Measurements from ENCODE around the gene TPX2. TPM values are rescaled to one million over a fixed set of nuclear protein-coding genes. Genes with fewer than 3 reads are reported as not detected.
"Not testable (repeated sequence)": the region's sequence is repeated elsewhere in the genome, so short reads cannot be mapped to it uniquely, and the experiment has no call there.

TPX2 gene
- total RNA-seq, 2 donors from 2014 or later, result 0.20 to 2.9 TPM

DNA sequence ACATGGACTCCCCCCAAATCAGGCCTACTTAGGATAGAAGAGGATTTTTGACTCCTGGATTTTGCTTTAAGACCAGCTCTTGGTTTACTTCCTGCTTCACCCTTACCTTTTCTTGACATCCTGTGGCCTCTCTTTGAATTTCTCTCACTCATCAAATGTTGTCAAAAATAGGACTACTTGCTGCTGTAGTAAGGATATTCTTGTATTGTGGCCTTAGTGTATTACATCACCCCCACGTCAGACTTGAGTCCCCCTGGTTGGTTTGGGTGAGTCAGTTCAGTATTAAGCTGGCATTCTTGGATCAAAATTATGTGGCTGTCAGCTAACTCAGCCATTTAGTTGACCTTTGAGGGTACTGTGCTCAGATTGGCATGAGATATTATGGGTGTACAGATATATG lies 1.1 kb downstream of the TPX2 start:
- no peaks in the 10 kb centered on the region for H3K27me3 ChIP-seq
- no peak for DNase-seq (ENCODE audit: low spot score)
- peak overlapping the region in 1 of 2 donors; percentile 3 for H3K4me3 ChIP-seq
- H3K9me3 ChIP-seq, result no peaks in the 10 kb centered on the region
- no peak overlapping the region for H3K27ac ChIP-seq
- H3K36me3 ChIP-seq, result no peaks in the 10 kb centered on the region
- H3K4me1 ChIP-seq, result peaks cover 0 to 11% of the 10 kb centered on the region in 2 donors
- TF ChIP-seq, protein P1, sequence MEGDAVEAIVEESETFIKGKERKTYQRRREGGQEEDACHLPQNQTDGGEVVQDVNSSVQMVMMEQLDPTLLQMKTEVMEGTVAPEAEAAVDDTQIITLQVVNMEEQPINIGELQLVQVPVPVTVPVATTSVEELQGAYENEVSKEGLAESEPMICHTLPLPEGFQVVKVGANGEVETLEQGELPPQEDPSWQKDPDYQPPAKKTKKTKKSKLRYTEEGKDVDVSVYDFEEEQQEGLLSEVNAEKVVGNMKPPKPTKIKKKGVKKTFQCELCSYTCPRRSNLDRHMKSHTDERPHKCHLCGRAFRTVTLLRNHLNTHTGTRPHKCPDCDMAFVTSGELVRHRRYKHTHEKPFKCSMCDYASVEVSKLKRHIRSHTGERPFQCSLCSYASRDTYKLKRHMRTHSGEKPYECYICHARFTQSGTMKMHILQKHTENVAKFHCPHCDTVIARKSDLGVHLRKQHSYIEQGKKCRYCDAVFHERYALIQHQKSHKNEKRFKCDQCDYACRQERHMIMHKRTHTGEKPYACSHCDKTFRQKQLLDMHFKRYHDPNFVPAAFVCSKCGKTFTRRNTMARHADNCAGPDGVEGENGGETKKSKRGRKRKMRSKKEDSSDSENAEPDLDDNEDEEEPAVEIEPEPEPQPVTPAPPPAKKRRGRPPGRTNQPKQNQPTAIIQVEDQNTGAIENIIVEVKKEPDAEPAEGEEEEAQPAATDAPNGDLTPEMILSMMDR (IDR thresholded peaks at IDR 0.05), result no peak

DNA sequence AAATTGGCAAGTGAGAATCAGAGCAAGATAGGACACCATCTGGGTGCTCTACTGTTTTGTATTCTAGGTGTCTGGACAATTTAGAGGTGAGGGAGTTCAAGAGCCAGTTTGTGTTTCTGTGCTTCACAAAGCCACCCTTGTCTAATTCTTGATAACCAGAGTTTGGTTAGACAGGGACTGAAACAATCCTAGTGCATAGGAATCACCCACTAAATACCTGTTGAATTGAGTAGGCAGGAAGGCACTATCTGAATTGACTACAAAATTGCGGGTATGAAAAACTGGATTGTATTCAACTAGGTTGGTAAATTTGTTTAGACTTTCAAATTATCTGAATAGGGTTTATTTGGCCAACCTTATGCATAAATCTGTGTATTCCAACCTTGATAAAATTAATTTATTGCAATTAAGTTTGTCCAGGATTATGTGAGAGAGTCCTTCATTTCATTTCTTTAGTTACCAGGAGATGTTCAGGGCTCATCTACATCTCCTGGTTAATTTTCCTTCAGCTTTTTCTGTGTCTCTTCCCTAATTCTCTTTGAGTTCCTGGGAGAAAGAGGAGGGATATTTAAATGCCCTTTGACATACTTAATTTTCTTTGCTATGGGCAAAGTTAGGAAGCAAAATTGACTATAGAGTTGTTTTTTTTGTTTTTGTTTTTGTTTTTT lies 1.7 kb downstream of the TPX2 start:
- no peak for DNase-seq (ENCODE audit: low spot score)
- H3K27ac ChIP-seq, result no peak overlapping the region
- no peaks in the 10 kb centered on the region for H3K36me3 ChIP-seq
- H3K9me3 ChIP-seq, result no peaks in the 10 kb centered on the region
- H3K4me3 ChIP-seq, result no peak overlapping the region
- peaks cover 0 to 11% of the 10 kb centered on the region in 2 donors for H3K4me1 ChIP-seq
- no peaks in the 10 kb centered on the region for H3K27me3 ChIP-seq
- TF ChIP-seq, protein P1 (IDR thresholded peaks at IDR 0.05), result no peak

DNA sequence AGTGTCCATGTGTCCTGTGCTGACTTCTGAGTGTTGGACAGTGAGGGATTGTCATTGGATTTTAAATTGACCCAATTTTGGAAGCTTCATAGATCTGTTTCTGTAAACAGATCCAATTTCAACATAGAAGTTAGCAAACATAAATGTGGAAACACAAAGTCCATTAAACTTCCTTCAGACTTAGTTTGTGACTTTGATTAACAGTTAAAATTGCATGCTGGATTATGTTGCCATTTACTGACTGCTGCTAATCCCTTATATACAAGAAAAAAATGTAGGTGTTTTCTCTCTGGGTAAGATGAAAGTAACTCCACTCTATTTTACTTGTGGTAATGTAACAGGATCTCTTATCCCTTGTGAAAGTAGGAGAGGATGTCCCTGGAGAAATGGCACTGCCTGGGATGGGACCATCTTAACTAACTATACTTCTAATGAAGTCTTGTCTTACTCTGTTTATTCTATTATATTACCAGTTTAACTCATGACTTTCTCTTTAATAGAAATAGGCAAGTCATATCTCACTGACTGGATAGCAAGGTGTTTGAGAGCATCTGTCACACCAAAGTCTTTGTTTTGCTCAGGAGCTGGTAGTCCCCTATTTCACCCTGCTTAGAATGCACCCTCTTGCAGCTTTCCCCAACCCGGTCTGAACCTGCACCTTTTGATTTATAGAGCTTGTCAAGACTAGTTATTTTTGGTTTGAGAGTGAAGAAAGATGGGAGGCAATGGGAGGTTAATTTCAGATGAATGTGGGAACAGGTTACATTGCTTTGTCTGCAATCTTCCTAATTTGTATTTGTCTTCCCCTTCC lies 7.2 kb downstream of the TPX2 start:
- H3K9me3 ChIP-seq, result no peaks in the 10 kb centered on the region
- H3K27me3 ChIP-seq, result no peaks in the 10 kb centered on the region
- TF ChIP-seq, protein P1 (IDR thresholded peaks at IDR 0.05), result no peak
- no peaks in the 10 kb centered on the region for H3K4me1 ChIP-seq
- no peak overlapping the region for H3K27ac ChIP-seq
- H3K4me3 ChIP-seq, result no peak overlapping the region
- no peaks in the 10 kb centered on the region for H3K36me3 ChIP-seq
- no peak for DNase-seq (ENCODE audit: low spot score)

DNA sequence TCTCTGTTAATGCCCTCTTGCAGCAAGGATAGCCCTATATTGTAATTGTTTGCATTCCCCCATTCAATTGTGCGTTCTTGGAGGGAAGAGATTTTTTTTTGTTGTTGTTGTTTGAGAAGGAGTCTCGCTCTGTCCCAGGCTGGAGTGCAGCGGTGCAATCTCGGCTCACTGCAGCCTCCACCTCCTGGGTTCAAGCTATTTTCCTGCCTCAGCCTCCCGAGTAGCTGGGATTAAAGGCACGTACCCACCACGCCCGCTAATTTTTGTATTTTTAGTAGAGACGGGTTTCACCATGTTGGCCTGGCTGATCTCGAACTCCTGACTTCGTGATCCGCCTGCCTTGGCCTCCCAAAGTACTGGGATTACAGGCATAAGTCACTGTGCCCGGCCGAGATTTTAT lies 7.9 kb downstream of the TPX2 start:
- not testable (repeated sequence) for H3K9me3 ChIP-seq, H3K27ac ChIP-seq, H3K4me3 ChIP-seq

DNA sequence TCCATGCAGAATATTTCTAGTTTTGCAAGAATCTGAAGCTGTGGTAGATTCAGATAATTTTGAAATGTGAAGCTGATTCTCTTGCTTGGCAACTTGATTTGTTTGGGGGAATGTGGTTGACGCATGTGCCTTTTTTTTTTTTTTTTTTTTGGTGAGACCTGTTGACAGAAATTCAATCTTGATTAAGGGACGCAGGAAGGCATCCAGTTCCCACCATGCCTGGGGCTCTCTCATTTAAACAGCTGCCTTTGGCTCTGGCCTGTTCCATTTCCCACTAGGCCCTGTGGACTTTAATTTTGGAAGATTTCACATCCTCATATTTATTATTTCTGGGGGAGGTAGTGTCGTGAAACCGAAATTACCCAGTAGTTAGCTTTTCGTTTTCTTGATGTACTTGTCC lies 8.6 kb downstream of the TPX2 start:
- H3K27ac ChIP-seq, result no peak overlapping the region
- H3K27me3 ChIP-seq, result no peaks in the 10 kb centered on the region
- no peaks in the 10 kb centered on the region for H3K4me1 ChIP-seq
- no peak overlapping the region for H3K4me3 ChIP-seq
- H3K36me3 ChIP-seq, result no peaks in the 10 kb centered on the region
- H3K9me3 ChIP-seq, result no peaks in the 10 kb centered on the region
- TF ChIP-seq, protein P1 (IDR thresholded peaks at IDR 0.05), result no peak
- DNase-seq (ENCODE audit: low spot score), result no peak

More for the DNA sequence above, 7.9 kb downstream of the TPX2 start:
- H3K4me1 ChIP-seq; H3K27me3 ChIP-seq; DNase-seq (ENCODE audit: low spot score); H3K36me3 ChIP-seq: not testable (repeated sequence)

DNA sequence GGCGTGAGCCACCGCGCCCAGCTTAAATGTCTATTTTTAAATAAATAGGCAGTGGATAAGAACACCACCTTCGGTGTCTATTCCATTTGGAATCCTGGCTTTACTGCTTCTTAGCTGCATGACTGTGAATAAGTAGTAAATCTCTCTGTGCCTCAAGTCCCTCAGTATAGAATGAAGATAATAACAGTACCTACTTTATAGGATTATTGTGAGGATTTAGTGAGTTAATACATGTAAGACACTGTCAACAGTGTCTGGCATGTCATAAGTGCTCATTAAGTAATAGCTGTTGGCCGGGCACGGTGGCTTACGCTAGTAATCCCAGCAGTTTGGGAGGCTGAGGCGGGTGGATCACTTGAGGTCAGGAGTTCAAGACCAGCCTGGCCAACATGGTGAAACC lies 10.1 kb downstream of the TPX2 start:
- Histone ChIP-seq H3K27ac (no peak overlapping the region), H3K9me3 (no peaks in the 10 kb centered on the region), H3K4me1 (no peaks in the 10 kb centered on the region), H3K4me3 (no peak overlapping the region), H3K36me3 (no peaks in the 10 kb centered on the region), H3K27me3 (no peaks in the 10 kb centered on the region)
- DNase-seq (ENCODE audit: low spot score), result no peak
- TF ChIP-seq, protein P1 (IDR thresholded peaks at IDR 0.05), result no peak

All from right atrium auricular region (tissue), 2 donors.